Measurements from ENCODE around the gene CAMTA1.

DNA sequence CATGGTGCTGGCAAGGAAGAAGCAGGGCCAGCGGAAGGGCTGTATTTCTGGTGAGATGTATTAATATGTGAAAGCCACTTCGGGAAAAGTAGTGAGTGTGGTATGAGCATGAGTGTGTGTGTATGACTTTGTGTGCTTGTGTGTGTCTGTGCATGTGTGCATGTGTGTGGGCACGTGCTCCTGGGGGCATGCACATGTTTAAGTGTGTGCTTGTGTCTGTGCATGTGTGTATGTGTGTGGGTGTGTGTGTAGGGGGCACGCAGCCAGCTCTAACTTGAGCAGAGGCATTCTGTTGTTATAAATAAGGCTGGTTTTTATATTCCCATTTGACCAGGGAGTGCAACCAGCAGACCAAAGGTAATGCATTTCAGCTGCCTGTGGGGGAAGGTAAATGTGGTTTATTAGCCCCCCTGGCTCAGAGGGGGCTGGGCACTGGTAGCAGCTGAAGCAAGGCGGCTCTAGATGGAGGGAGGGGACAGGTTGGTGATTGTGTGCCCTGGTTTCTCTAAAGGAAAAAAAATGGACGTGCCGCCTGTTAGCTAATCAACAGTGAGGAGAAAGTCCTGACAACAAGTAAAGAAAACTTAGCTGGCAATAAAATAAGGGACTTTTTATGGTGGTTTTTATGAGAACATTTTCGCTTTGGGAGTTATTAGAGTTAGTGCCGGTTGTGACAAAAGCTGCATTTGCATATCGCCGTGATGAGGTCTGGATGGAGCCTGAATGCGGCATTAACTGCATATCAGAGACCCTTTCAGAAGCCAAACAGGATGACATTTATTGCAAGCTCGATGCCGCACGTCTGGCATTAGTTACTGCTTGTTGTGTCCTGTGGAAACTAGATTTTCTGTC is 180.1 kb downstream of the CAMTA1 start:
- TF ChIP-seq, protein P1, sequence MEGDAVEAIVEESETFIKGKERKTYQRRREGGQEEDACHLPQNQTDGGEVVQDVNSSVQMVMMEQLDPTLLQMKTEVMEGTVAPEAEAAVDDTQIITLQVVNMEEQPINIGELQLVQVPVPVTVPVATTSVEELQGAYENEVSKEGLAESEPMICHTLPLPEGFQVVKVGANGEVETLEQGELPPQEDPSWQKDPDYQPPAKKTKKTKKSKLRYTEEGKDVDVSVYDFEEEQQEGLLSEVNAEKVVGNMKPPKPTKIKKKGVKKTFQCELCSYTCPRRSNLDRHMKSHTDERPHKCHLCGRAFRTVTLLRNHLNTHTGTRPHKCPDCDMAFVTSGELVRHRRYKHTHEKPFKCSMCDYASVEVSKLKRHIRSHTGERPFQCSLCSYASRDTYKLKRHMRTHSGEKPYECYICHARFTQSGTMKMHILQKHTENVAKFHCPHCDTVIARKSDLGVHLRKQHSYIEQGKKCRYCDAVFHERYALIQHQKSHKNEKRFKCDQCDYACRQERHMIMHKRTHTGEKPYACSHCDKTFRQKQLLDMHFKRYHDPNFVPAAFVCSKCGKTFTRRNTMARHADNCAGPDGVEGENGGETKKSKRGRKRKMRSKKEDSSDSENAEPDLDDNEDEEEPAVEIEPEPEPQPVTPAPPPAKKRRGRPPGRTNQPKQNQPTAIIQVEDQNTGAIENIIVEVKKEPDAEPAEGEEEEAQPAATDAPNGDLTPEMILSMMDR (IDR thresholded peaks at IDR 0.05): no peak
- no peak for TF ChIP-seq POLR2A (IDR thresholded peaks at IDR 0.05)
